Loucy (cell line): ENCODE data around the gene MDM2.

ENCODE experiments used
- EZH2phosphoT487 ChIP-seq: fragments of 200-600 bp; IDR thresholded peaks from 2 replicates; pipeline ENCODE4 v1.6.1; 2018; ENCODE audit warnings: antibody characterized with exemption, mild to moderate bottlenecking, moderate library complexity, borderline replicate concordance
- TF ChIP-seq, protein P1 (sequence below): fragments of 200-600 bp; sonication (generic); conservative IDR thresholded peaks from 2 replicates; pipeline ENCODE4 v1.5.1; 2014; ENCODE audit warnings: mild to moderate bottlenecking, antibody characterized with exemption, low read length

DNA sequence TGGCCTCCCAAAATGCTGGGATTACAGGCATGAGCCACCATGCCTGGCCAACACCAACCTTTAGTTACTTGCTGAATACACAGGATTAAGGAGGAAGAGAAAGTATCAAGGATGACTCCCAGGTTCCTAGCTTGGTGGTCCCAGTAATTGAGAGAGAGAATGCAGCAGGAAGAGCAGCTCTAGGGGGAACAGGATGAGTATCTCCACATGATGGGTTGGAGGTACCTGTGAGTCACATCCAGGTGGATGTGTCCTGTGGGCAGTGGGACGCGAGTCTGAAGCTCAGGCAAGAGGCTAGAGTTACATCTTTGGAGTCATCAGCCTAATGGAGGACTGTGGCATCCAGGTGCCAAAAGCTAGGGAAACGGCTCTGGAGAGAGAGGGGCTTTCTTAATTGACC is 47.1 kb downstream of the MDM2 start:
- TF ChIP-seq, protein P1, sequence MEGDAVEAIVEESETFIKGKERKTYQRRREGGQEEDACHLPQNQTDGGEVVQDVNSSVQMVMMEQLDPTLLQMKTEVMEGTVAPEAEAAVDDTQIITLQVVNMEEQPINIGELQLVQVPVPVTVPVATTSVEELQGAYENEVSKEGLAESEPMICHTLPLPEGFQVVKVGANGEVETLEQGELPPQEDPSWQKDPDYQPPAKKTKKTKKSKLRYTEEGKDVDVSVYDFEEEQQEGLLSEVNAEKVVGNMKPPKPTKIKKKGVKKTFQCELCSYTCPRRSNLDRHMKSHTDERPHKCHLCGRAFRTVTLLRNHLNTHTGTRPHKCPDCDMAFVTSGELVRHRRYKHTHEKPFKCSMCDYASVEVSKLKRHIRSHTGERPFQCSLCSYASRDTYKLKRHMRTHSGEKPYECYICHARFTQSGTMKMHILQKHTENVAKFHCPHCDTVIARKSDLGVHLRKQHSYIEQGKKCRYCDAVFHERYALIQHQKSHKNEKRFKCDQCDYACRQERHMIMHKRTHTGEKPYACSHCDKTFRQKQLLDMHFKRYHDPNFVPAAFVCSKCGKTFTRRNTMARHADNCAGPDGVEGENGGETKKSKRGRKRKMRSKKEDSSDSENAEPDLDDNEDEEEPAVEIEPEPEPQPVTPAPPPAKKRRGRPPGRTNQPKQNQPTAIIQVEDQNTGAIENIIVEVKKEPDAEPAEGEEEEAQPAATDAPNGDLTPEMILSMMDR: no peak
- TF ChIP-seq EZH2phosphoT487: no peak
